Glomerular endothelial cell (primary cell): ENCODE data around the gene C11orf21. TPM values are rescaled to one million over a fixed set of nuclear protein-coding genes. Genes with fewer than 3 reads are reported as not detected.
"Not testable (repeated sequence)": the region's sequence is repeated elsewhere in the genome, so short reads cannot be mapped to it uniquely, and the experiment has no call there.

Source experiments
- DNase-seq: peaks from one replicate; pipeline ENCODE4 v3.0.0-alpha.2; 2011; ENCODE audit warnings: low read depth, low spot score; ENCODE audit errors: extremely low read depth
- total RNA-seq: library from RNA; depleted of rRNA; stranded (reverse); fragments of >200 nt; gene quantifications from 2 replicates; pipeline ENCODE4 v1.2.3, GENCODE V29; 2015

The C11orf21 gene
- total RNA-seq = not detected in 2 replicates

GRCh38 chr11:2301631-2302305 is at the start of gene C11orf21, which contains the start of gene TSPAN32:
C11orf21 (minus strand) TSS chr11:2301918; CDS start chr11:2301808, 110 bp downstream.
TSPAN32 (plus strand) TSS chr11:2302013; CDS start chr11:2302150, 137 bp downstream.
- no peak for DNase-seq

GRCh38 chr11:2348986-2349385 is 47.3 kb upstream of the C11orf21 start:
- no peak for DNase-seq

DNA sequence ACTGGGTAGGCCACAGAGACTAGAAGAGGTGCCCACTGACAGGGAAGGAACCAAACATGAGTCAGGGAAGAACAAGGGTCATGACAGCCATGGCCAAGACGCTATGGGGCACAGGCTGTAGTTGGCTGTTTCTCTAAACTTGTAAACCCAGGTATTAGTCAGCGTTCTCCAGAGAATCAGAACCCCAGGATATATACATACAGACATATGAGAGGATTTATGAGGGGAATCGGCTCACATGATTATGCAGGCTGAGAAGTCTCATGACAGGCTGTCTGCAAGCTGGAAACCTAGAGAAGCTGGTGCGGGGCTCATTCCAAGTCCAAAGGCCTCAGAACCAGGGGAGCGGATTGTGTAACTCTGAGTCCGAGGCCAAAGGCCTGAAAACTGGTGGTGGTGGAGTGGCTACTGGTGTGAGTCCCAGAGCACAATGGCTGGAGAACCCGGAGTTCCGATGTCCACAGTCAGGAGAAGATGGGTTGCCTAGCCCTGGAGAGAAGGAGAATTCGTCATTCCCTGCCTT is 45.7 kb upstream of the C11orf21 start:
- no peak for DNase-seq

DNA sequence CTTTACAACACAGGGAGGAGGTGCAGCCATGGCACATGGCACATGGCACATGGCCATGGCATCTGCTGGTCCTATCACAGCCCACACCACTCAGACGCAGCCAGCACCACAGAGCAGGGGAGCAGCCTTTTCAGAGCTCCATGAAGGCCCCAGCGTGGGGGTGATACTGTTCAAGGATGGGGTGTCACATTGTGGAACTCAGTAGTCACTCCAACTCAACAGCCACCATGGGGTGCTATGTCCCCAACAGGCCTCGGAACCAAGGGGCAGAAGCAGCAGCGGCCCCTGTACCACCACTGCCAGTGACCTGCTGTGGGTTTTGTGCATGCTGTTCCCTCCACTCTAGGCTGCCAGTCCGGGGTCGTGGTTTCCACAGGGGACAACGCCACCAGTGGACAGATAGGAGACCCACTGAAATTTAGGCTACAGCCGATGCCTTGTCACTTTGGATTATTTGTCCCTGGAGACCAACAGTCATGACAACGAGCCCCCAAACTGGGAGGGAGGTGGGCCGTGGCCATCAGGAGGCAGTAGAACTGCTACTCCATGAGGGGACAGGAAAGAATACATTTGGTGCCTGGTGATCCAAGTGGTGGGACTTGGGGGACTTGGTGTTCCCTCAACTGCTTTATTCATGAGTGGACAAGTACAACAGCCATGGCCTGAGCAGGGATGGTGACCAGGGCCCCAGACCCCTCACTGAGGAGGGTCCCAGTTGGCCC is 45.0 kb upstream of the C11orf21 start:
- no peak for DNase-seq

- no peak for DNase-seq
These were observed 44.3 kb upstream of the C11orf21 start for GRCh38 chr11:2346014-2346413.

DNA sequence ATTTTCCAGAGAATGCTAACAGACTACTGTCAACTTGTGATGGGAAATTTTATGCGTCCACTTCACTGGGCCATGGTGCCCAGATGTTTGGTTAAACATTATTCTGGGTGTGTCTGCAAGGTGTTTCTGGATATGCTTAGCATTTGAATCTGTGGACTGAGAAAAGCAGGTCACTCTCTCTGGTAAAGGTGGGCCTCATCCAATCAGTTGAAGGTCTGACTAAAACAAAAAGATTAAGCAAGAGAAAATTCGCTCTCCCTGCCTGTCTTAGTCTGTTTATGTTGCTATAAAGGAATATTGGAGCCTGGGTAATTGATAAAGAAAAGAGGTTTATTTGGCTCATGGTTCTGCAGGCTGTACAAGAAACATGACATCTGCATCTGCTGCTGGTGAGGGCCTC is 43.3 kb upstream of the C11orf21 start:
- DNase-seq = no peak

GRCh38 chr11:2343502-2343901 is 41.8 kb upstream of the C11orf21 start:
- DNase-seq = no peak

GRCh38 chr11:2342981-2343380 is 41.3 kb upstream of the C11orf21 start:
- DNase-seq = no peak

- no peak for DNase-seq
These were observed 40.8 kb upstream of the C11orf21 start for GRCh38 chr11:2342557-2342956.

DNA sequence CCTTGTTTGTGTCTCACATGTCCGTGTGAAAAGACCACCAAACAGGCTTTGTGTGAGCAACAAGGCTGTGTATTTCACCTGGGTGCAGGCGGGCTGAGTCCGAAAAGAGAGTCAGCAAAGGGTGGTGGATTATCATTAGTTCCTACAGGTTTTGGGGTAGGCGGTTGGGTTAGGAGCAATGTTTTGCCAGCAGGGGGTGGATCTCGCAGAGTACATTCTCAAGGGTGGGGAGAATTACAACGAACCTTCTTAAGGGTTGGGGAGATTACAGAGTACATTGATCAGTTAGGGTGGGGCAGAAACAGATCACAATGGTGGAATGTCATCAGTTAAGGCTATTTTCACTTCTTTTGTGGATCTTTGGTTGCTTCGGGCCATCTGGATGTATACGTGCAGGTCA is 37.0 kb upstream of the C11orf21 start:
- not testable (repeated sequence) for DNase-seq

DNA sequence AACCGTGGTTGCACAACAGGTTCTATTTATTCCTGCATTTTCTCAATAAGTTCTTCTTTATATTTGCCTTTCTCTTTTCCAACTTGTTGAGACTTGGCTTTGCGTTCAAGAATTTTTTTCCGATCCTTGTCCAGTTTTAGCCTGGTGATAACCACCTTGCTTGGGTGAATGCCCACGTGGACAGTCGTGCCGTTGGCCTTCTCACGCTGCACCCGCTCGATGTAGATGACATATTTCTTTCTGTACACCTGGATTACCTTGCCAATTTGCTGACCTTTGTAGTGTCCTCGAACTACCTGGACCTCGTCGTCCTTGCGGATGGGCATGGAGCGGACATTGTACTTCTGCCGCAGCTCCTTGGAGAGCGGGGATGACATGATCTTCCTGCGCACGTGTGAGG is 33.6 kb upstream of the C11orf21 start:
- DNase-seq = not testable (repeated sequence)

DNA sequence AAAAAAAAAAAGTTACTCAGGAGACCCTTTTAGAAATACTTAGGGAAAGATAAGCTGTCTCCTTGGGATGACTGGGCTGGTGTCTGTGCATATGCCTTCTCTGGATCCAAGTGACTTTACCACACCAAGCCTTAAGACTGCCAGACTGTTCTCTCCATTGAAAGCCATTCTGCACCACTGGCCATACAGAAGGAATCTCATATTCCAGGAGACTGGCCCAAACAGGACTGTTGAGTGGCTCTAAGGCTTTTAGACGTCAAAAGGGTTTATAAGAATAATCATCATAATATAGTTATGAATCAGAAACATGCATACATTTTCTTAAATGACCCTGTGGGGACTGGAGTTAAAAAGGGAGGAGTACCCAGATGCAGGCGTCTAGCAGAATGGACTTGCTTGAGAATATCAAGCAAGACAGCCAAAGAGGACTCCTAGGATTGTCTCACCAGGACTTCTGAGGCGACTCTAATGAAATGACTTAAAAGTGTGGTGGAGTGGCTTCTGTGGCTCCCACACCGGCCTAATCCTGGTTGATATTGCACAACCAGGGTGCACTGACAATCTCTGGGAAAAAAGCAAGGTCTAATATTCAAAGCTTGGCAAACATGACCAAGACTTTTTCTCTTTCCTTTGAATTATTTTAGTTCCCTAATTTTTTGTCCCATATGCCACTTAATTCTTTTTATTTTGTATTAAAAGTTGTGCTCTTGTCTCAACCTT is 31.9 kb upstream of the C11orf21 start:
- DNase-seq = not testable (repeated sequence)

GRCh38 chr11:2332569-2332968 is 30.9 kb upstream of the C11orf21 start:
- not testable (repeated sequence) for DNase-seq

DNA sequence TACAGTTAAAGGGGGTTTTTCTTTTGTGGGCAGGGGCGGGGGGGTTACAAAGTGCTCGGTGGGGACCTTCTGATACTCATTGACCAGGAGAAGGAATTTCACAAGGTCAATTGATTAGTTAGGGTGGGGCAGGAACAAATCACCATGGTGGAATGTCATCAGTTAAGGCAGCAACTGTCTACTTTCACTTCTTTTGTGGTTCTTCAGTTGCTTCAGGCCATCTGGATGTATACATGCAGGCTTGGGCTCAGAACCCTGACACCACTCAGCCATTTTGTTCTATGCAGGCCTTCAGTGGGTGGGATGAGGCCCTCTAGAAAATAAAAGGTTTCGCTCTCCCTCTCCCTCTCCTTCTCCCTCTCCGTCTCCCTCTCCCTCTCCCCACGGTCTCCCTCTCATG is 29.7 kb upstream of the C11orf21 start:
- DNase-seq = no peak

GRCh38 chr11:2330696-2331095 is 29.0 kb upstream of the C11orf21 start:
- no peak for DNase-seq

GRCh38 chr11:2329551-2329950 is 27.8 kb upstream of the C11orf21 start:
- DNase-seq = no peak

GRCh38 chr11:2328656-2329354 is 27.1 kb upstream of the C11orf21 start:
- DNase-seq = no peak

DNA sequence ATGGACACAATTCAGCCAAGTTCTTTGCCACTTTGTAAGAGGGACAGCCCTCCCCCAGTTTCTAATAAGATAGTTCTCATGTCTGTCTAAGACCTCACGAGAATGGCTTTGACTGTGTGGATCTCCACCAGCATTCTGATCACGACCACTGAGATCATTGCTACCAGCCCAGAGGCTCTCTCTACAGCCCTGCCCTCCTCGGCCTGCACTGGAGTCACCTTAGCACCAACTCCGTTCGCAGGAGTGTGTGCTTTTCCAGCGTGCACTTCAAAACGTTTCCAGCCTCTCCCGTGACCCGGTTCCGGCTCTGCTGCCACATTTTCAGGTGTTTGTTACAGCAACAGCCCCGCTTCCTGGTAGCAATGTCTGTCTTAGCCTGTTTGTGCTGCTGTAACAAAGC is 26.3 kb upstream of the C11orf21 start:
- DNase-seq = no peak

- DNase-seq = no peak
These were observed 25.3 kb upstream of the C11orf21 start for GRCh38 chr11:2327032-2327431.

DNA sequence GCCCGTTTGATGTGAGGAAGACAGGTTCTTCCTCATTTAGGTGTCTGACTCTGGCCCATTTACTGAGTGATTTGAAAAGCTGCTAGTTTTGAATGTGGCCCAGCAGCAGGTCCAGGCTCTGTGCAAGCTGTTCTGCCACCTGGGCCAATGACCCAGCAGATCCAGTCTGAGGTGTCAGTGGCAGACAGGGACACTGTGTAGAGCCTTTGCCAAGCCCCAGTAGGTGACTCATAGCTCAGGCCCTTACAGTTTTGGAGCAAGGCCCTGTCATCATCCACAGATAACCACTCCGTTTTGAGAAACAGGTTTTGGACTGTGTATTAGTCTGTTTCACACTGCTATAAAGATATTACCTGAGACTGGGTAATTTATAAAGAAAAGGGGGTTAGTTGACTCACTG is 24.0 kb upstream of the C11orf21 start:
- DNase-seq = no peak

DNA sequence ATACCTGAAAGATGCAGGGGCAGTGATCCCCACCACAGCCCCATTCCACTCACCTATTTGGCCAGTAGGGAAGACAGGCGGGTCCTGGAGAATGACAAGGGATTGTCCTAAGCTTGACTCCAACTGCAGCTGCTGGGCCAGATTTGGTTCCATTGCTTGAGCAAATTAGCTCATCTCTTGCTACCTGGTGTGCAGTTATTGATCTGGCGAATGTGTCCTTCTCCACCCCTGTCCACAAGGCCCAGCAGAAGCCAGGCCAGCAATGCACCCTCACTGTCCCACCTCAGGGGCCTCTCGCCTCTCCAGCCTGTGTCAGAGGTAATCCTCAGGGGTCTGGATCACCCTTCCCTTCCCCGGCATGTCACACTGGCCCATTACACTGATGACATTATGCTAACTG is 23.4 kb upstream of the C11orf21 start:
- DNase-seq = no peak
